Measurements from ENCODE around the gene ASTN2.

GRCh38 chr9:116417464-116417863, 997.4 kb downstream of the ASTN2 start:
- TF ChIP-seq, protein P1, sequence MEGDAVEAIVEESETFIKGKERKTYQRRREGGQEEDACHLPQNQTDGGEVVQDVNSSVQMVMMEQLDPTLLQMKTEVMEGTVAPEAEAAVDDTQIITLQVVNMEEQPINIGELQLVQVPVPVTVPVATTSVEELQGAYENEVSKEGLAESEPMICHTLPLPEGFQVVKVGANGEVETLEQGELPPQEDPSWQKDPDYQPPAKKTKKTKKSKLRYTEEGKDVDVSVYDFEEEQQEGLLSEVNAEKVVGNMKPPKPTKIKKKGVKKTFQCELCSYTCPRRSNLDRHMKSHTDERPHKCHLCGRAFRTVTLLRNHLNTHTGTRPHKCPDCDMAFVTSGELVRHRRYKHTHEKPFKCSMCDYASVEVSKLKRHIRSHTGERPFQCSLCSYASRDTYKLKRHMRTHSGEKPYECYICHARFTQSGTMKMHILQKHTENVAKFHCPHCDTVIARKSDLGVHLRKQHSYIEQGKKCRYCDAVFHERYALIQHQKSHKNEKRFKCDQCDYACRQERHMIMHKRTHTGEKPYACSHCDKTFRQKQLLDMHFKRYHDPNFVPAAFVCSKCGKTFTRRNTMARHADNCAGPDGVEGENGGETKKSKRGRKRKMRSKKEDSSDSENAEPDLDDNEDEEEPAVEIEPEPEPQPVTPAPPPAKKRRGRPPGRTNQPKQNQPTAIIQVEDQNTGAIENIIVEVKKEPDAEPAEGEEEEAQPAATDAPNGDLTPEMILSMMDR (IDR thresholded peaks at IDR 0.05; ENCODE audit: borderline replicate concordance, extremely low read depth, low read length, poor library complexity, severe bottlenecking): no peak
- TF ChIP-seq EZH2 (IDR thresholded peaks at IDR 0.05; ENCODE audit: borderline replicate concordance, low read depth, low read length, severe bottlenecking): no peak

Data from DND-41 (cell line).